Effector memory CD4-positive, alpha-beta T cell (primary cell): ENCODE measurements around the gene MAPK8.

Experiments used
- DNase-seq, 3 donors: peaks; one replicate each; pipeline ENCODE4 v3.0.0-alpha.2; 2020
- H3K27ac ChIP-seq: 2 replicates; pipeline ENCODE4 v1.7.0; 2013; ENCODE audit warnings: mild to moderate bottlenecking, low read length, moderate library complexity; ENCODE audit not compliant: insufficient read depth, poor library complexity, severe bottlenecking
- H3K27me3 ChIP-seq: replicated peaks from 2 replicates; pipeline ENCODE4 v1.7.0; 2013; ENCODE audit warnings: mild to moderate bottlenecking, low read length; ENCODE audit not compliant: insufficient read depth, control insufficient read depth, poor library complexity, severe bottlenecking
- H3K36me3 ChIP-seq: 2 replicates; pipeline ENCODE4 v1.7.0; 2013; ENCODE audit warnings: mild to moderate bottlenecking, low read length, moderate library complexity; ENCODE audit not compliant: control insufficient read depth, insufficient read depth
- H3K4me1 ChIP-seq: 2 replicates; pipeline ENCODE4 v1.7.0; 2013; ENCODE audit warnings: low read length, mild to moderate bottlenecking; ENCODE audit not compliant: control insufficient read depth, insufficient read depth, poor library complexity, severe bottlenecking
- H3K4me3 ChIP-seq: 2 replicates; pipeline ENCODE4 v1.7.0; 2013; ENCODE audit warnings: low read length, low read depth, mild to moderate bottlenecking; ENCODE audit not compliant: insufficient read depth, poor library complexity, severe bottlenecking
- H3K9me3 ChIP-seq: 2 replicates; pipeline ENCODE4 v1.7.0; 2013; ENCODE audit warnings: mild to moderate bottlenecking, low read length, moderate library complexity; ENCODE audit not compliant: control insufficient read depth

MAPK8 gene

DNA sequence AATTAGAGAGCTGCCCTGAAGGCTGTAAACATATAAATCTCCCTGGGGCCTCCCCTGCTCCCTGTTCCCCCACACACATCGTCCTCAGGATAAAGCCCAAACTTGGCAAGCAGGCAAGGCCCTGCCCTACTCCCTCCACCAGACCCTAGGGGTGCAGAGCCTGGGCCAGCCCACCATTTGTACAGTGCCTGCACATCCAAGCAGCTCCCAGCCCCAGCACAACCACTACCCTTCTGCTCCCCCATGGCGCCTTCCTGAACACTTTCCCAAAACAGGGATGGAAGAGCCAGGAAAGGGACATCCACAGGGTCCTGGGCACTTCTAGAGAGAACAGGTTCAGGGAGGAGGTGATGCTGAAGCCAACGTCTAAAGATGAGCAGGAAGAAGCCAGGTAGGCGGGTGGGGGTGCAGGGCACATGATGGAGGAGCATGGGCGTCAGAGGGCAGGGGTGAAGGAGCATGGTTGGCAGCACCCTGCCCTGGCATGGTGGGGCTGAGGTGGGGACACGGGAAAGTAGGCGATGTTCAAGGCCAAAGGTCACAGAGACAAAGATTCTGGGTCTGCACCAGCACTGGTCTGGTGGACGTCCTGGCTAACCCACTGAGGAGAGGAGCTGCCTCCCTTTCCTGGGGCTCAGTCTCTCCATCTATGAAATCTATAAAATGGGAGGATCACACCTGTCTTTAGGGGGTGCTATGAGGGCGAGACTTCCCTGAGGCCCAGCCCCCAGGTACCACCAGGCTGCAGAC is 157.8 kb downstream of the MAPK8 start:
- Histone ChIP-seq H3K9me3 (no peaks in the 10 kb centered on the region), H3K27me3 (no peaks in the 10 kb centered on the region), H3K4me1 (no peaks in the 10 kb centered on the region), H3K4me3 (no peak overlapping the region), H3K27ac (no peak overlapping the region), H3K36me3 (no peaks in the 10 kb centered on the region)
- DNase-seq = no peak

DNA sequence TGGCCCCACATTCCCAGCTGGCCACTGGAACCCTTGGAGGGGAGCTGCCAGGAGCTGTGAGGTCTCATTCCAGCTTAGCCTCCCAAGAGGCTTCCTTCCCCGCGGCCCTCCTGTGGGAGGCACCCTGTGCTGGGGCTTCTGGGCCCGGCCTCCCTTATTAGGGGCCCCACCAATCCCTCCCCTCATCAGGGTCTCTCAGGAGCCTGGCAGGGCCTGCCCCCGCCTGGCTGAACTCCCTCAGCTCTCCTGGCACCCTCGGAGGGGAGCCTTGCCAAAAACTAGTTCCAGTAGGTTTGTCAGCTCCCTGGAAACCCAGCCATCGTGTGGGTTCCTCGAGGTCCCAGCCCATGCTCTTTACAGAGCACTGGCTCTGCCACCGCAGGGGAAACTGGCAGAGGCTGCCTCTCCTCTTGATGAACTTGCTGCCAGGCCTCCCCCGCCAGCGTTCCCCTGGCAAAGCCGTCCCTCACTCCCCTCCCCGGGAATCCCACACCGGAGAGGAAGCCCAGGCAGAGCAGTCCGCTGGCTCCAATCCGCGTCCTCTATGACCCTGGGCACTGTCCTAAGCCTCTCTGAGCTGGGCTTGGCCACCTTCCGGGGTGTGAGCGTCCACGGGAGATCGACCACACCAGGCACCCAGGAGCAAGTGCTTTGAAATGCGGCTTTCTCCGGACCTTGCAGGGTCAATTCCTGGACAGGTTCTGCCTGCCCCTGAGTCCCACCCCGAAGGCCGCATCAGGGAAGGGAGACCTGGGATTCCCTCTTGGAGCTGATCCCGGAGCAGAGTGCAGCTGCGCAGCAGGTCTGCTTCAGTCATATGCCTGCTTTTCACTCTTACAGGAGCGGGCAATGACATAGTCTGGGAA is 158.6 kb downstream of the MAPK8 start:
- H3K36me3 ChIP-seq = no peaks in the 10 kb centered on the region

DNA sequence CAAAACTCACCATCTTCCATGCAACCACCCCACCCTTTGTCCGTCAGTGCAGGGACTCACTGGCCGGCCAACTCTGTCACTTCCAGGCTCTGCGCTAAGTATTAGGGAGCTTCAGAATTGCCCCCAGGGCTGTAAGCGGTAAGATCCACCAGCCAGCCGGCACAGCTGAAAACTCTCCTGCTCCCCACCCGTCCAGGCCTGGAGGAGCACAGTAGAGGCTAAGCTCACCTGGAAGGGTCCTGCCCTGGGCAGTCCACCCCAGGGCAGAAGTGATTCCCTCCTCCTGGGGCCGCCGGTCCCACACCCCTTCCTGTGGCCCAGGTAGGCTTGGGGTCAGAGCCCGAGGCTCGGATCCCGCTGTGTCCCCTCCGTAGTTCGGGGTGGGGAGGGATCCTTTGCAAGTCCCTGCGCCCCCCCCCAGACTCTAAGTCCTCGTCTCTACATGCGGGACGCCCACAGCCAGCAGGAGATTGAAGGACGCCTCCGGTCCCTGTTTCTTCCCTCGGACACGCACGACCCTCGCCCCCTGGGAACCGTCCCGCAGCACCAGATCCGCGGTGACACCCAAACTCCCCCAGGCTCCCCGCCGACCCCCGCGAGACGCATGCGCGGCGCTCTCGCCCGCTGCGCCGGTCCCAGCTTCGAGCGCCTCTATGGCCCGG is 159.5 kb downstream of the MAPK8 start:
- DNase-seq = no peak

More for the DNA sequence above, 158.6 kb downstream of the MAPK8 start:
- no peaks in the 10 kb centered on the region for H3K4me1 ChIP-seq
- H3K27ac ChIP-seq = no peak overlapping the region
- no peaks in the 10 kb centered on the region for H3K27me3 ChIP-seq
- H3K9me3 ChIP-seq = no peaks in the 10 kb centered on the region
- H3K4me3 ChIP-seq = no peak overlapping the region
- DNase-seq = no peak

DNA sequence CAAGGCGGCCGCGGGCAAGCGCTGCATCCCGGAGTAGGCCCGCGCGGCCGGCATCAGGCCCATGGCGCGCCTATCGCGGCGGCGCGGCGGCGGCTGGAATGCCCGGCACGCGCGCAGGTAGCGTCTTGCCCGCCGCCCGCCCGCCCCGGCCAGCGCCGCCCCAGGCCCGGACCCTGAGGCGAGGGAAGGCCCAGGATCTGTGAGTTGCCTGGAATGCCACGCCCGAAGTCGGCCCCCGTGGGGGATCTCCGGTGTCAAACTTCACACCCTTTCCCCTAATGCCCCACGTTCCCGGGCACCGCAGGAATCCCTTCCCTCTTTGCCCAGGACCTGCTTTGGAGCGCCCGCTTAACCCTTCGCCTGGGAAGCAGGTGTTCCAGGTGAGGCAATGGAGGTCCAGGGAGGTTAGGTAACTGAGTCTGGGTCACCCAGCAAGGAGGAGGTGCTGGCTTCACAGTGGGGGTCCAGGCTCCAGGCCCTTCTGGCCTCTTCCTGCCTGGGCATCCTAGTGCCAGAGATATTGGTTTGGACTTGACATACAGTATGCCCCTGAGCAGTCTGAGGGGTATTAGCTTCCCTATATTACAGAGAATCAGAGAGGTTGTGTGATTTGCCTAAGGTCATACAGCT is 160.2 kb downstream of the MAPK8 start:
- no peaks in the 10 kb centered on the region for H3K4me1 ChIP-seq
- H3K27ac ChIP-seq = no peak overlapping the region
- no peaks in the 10 kb centered on the region for H3K27me3 ChIP-seq
- no peaks in the 10 kb centered on the region for H3K36me3 ChIP-seq
- DNase-seq = no peak
- H3K9me3 ChIP-seq = no peaks in the 10 kb centered on the region
- H3K4me3 ChIP-seq = no peak overlapping the region

More for the DNA sequence above, 159.5 kb downstream of the MAPK8 start:
- no peaks in the 10 kb centered on the region for H3K27me3 ChIP-seq
- no peaks in the 10 kb centered on the region for H3K36me3 ChIP-seq
- H3K4me1 ChIP-seq = no peaks in the 10 kb centered on the region
- no peak overlapping the region for H3K4me3 ChIP-seq
- no peaks in the 10 kb centered on the region for H3K9me3 ChIP-seq
- H3K27ac ChIP-seq = no peak overlapping the region

DNA sequence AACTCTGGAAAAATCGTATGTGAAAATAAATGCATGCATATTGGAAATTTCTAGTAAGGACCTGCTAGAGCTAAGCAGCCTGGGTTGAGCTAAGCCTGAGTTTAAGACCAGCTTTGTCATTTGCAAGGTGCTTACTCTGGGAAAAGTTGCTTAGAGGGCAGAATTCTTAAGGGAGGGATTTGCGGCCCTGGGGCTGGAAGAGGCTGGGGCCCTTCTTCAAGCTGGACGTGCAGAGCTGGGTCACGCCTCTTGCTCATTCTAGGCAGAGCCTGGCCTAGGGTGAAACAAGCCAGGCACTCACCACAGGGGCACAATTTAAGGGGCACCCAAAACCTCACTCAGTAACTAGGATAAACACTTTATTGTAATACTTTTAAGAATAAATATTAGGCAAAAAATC is 161.2 kb downstream of the MAPK8 start:
- no peaks in the 10 kb centered on the region for H3K36me3 ChIP-seq
- no peaks in the 10 kb centered on the region for H3K4me1 ChIP-seq
- no peak overlapping the region for H3K4me3 ChIP-seq
- H3K27me3 ChIP-seq = no peaks in the 10 kb centered on the region
- no peaks in the 10 kb centered on the region for H3K9me3 ChIP-seq
- no peak overlapping the region for H3K27ac ChIP-seq
- no peak for DNase-seq

DNA sequence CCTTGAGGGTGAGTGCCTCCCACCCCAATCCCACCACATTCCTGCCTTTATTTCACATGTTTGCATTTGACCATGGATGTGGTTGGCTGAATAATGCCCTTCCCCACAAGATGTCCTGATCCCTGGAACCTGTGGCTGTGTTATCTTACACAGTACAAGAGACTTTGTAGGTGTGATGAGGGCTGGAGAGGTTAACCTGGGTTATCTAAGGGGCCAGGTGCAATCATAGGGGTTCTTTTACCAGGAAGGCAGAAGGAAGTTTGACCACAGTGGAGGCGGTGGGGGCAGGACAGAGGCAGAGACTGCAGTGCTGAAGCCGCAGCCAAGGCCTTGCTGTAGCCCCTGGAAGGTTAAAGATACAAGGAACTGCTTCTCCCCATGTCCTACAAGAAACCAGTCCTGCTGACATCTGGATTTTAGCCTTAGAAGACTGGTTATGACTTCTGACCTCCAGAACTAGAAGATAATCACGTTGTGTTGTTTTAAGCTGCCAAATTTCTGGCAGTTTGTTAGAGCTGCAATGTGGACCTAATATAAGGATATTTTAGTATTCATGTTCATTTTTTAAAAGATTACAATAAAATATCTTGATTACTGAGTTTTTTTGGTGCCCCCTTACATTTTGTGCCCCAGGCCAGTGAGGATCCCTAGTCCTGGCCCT is 161.8 kb downstream of the MAPK8 start:
- Histone ChIP-seq H3K4me1 (no peaks in the 10 kb centered on the region), H3K4me3 (no peak overlapping the region), H3K9me3 (no peaks in the 10 kb centered on the region), H3K27me3 (no peaks in the 10 kb centered on the region), H3K36me3 (no peaks in the 10 kb centered on the region), H3K27ac (no peak overlapping the region)
- DNase-seq = no peak

DNA sequence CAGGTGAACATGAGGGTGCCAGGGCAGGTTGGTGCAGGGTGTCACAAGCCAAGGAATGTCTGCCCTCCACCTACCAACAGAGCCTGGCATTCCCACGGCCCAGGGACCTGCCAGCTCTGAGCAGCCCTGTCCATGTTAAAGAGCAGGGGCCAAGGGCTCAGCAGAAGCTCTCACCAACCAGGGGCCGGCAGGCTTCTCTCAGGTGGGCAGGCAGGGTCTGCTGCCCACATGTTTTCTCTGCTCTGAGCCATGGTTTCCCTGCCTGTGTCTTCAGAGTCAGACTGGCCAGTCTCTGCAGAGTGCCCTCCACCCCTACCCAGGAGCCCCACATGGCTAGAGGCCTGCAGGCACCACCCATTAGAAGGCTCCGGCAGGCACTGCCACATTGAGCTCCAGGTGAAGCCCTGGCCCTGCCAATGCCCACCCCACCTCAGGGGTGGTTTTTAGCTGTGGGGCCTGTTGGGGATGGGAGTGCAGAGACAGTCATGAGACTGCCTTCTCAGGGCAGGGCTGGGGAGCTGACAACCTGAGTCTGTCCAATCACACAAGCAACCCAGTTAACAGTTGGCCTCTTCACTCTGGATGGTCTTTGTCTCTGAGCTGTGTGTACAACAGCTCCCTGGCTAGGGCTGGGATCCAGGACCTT is 162.5 kb downstream of the MAPK8 start:
- H3K36me3 ChIP-seq = no peaks in the 10 kb centered on the region
- no peak for DNase-seq
- H3K9me3 ChIP-seq = no peaks in the 10 kb centered on the region
- no peaks in the 10 kb centered on the region for H3K27me3 ChIP-seq
- no peaks in the 10 kb centered on the region for H3K4me1 ChIP-seq
- H3K27ac ChIP-seq = no peak overlapping the region
- no peak overlapping the region for H3K4me3 ChIP-seq

DNA sequence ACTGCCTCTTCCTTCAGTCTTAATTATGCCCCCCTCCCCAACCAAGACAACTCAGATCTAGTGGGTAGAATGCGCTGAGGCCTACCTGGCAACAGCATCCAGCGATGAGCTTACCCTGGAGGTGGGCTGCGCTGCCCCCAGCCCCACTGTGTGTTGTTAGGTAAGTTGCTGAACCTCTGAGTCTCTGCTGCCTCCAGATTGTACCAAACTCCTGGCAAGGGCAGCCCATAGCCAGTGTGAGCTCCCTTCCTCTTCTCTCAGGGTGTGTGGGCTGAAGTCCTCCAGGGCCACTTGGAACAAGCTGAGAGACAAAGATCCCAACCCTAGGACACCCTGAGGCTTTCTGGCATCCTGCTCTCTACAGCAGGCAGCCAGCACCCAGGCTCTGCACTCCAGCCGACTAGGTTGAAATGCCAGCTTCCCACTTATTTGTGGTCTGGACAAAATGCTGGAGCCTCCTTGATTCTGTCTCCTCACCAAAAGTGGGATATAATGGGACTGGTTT is 163.1 kb downstream of the MAPK8 start:
- Histone ChIP-seq H3K36me3 (no peaks in the 10 kb centered on the region), H3K27ac (no peak overlapping the region), H3K4me1 (no peaks in the 10 kb centered on the region), H3K4me3 (no peak overlapping the region), H3K9me3 (no peaks in the 10 kb centered on the region), H3K27me3 (no peaks in the 10 kb centered on the region)
- DNase-seq = no peak
